ENCODE results near the gene RPL38.

Gene RPL38

GRCh38 chr17:74203439-74204240, at the start of gene RPL38:
RPL38 (plus strand) TSS chr17:74203678; CDS start chr17:74203956, 278 bp downstream.
- DNase-seq (ENCODE audit: low read depth), result peak; percentile 89

GRCh38 chr17:74153821-74154430, 49.6 kb upstream of the RPL38 start:
- DNase-seq (ENCODE audit: low read depth), result no peak

GRCh38 chr17:74156878-74157277, 46.6 kb upstream of the RPL38 start:
- no peak for DNase-seq (ENCODE audit: low read depth)

- DNase-seq (ENCODE audit: low read depth), result no peak
These were observed 46.1 kb upstream of the RPL38 start for GRCh38 chr17:74157366-74157765.

- no peak for DNase-seq (ENCODE audit: low read depth)
These were observed 44.7 kb upstream of the RPL38 start for GRCh38 chr17:74158761-74159160.

GRCh38 chr17:74159226-74159840, 44.1 kb upstream of the RPL38 start:
- no peak for DNase-seq (ENCODE audit: low read depth)

- no peak for DNase-seq (ENCODE audit: low read depth)
These were observed 42.6 kb upstream of the RPL38 start for GRCh38 chr17:74160656-74161502.

- DNase-seq (ENCODE audit: low read depth), result no peak
These were observed 42.0 kb upstream of the RPL38 start for GRCh38 chr17:74161503-74161875.

GRCh38 chr17:74163271-74163821, 40.1 kb upstream of the RPL38 start:
- no peak for DNase-seq (ENCODE audit: low read depth)

GRCh38 chr17:74163836-74164235, 39.6 kb upstream of the RPL38 start:
- DNase-seq (ENCODE audit: low read depth), result no peak

- no peak for DNase-seq (ENCODE audit: low read depth)
These were observed 38.9 kb upstream of the RPL38 start for GRCh38 chr17:74164446-74165045.

GRCh38 chr17:74165797-74166365, 37.6 kb upstream of the RPL38 start:
- DNase-seq (ENCODE audit: low read depth), result no peak

- DNase-seq (ENCODE audit: low read depth), result no peak
These were observed 32.6 kb upstream of the RPL38 start for GRCh38 chr17:74170924-74171323.

GRCh38 chr17:74172700-74173099, 30.8 kb upstream of the RPL38 start:
- no peak for DNase-seq (ENCODE audit: low read depth)

- DNase-seq (ENCODE audit: low read depth), result no peak
These were observed 26.9 kb upstream of the RPL38 start for GRCh38 chr17:74176546-74177001.

GRCh38 chr17:74177018-74177450, 26.4 kb upstream of the RPL38 start:
- DNase-seq (ENCODE audit: low read depth), result no peak

GRCh38 chr17:74179576-74179975, 23.9 kb upstream of the RPL38 start:
- no peak for DNase-seq (ENCODE audit: low read depth)

- DNase-seq (ENCODE audit: low read depth), result no peak
These were observed 23.1 kb upstream of the RPL38 start for GRCh38 chr17:74180336-74180735.

- DNase-seq (ENCODE audit: low read depth), result no peak
These were observed 22.1 kb upstream of the RPL38 start for GRCh38 chr17:74181341-74181740.

- no peak for DNase-seq (ENCODE audit: low read depth)
These were observed 21.3 kb upstream of the RPL38 start for GRCh38 chr17:74182041-74182723.

All from activated T-helper 1 cell treated with Interleukin-2 at 50 U/mL for 16 hours (primary cell).